Hematopoietic multipotent progenitor cell treated with erythropoietin and hydrocortisone succinate and interleukin-3 and kit ligand, for 4 days (in vitro differentiated cells): ENCODE results near the gene RBMY1J.
"Not testable (repeated sequence)": the region's sequence is repeated elsewhere in the genome, so short reads cannot be mapped to it uniquely, and the experiment has no call there.

Experiments used
- DNase-seq: peaks from one replicate; pipeline ENCODE4 v3.0.0-alpha.2; 2015

RBMY1J gene

DNA sequence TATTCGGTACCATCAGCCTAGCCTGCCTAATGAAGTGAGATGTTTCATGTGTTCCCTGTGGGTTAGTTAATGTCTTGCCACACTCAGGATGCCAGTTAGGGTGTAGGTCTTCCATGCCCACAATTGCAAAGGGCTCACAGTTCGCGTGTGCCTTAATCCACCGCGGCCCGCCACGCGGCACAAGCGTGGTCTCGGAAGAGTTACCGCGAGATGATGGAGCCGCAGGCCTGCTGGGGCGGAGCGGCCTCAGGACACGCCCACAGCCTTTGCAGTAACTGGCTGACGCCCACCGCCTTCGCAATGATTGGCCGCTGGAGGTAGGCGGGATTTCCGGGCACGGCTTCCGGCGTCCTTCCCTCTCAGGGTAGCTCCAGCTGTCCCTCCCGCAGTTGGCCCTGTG is at the start of gene RBMY1J:
TSS of gene RBMY1J (plus strand) at position 301 of the 400 bp plus-strand sequence. CDS start 2,038 bp downstream, outside the sequence.
- not testable (repeated sequence) for DNase-seq

DNA sequence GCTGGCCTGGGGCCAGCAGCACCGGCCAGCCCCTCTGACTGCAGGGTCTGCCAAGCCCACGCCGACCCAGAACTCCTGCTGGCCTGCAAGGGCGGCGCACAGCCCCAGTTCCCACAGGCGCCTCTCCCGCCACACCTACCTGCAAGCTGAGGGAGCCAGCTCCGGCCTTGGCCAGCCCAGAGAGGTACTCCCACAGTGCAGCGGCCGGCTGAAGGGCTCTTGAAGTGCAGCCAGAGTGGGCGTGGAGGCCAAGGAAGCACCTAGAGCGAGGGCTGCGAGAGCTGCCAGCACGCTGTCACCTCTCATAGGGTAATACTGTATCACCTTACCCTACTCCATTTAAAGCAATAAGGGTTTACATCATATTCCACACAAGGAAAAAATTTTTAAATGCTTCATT is 35.8 kb upstream of the RBMY1J start:
- no peak for DNase-seq

DNA sequence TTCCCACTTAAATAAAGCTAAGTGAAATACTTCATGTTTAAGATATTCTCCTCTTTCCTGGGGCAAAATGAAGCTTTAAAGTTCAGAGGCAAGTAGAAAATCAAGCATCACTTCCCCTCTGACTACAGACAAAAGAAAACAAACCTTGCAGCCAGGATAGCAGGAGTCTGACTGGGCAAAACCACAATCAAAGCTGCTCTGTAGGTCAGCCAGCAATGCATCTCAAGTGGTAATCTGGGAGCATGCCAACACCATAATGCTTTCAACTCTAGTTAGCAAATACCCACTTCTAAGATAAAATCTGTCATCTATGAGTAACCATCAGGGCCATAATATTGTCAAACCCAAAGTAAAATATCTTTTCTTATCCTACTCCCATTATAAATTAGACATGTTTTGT is 32.6 kb upstream of the RBMY1J start:
- DNase-seq: peak; percentile 0

DNA sequence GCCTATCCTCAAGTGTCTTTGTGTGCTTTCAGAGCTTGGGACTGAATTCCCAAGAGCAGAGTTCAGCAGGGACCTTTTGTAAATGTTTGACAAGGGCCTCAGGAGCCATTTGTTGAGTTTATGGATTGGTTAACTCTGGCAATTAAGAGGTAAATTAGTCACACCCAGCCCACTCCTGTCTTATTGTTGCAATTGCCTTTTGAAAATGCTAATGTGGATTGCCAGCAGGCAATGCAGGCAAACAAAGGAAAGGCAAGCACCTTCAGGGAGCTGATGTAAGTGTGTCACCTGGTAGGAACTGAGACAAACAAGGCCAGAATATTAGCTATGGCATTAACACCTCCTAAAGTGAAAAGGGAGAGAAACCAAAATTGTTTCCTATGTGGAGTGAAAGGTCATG is 29.7 kb upstream of the RBMY1J start:
- no peak for DNase-seq

DNA sequence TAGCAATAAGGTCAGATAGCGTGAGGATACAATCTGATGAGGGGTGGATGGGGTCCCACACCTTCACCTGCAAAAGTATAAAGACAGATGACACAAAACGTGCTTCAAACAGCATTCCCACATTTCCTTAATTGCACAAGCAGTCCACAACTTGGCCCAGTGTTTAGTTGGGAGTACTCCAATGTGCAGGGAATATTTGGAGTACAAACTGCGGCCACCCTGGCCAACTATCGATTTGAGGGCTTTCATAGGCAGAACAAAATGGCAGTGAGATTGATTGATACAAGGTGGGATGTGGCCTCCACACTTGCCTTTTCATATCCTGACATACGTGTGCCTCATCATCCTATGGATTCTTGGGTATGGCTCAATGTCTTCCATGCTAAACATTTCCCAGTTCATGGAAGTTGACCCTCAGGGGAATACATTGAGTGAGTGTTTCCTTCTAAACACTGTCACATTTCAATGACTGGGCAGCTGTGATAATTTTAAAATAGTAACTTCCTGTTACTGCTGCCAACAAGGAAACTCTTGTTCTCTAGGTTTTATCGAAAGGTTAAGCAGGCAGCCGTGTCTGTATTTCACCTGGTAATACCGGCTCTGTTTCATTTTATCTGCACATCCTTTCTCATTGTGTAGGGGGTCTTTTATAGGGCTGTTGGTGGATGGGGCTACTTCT is 41.6 kb downstream of the RBMY1J start:
- DNase-seq: not testable (repeated sequence)

DNA sequence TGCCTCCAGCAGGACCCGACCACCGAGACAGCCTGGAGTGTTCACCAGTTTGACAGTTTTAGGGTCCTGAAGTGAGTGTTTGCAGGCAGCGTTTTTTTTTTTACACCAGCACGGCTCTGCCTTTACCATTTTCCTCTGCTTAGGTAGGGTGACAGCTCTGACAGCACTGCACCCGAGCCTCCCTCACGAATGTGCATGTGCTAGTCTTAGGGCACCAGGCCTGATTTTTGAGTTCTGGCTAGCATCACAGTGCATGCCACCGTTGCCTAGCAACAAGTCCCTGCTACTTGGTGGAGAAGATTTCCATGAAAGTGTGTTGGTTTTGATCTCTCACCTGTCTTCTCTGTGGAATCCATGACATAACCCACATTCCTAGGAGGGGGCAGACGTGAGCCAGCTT is 52.3 kb downstream of the RBMY1J start:
- not testable (repeated sequence) for DNase-seq

DNA sequence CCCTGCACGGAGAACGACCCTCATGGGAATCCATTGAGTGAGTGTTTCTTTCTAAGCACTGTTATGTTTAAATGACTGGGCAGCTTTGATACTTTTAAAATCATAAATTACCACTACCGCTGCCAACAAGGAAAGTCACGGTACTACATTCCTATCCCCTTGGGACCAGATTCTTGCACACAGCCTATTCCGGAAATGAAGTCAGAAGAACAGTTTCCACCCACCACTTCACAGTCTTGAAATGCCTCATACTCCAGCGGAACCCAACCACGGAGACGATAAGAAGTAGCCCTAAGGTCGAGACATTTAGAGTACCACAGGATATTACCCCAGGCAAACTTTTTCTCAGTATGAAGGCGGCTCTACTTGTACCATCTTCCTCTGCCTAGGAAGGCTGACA is 58.8 kb downstream of the RBMY1J start:
- not testable (repeated sequence) for DNase-seq
